GM21515 (cell line): ENCODE data around the gene UPK3BL1.
"Not testable (repeated sequence)": the region's sequence is repeated elsewhere in the genome, so short reads cannot be mapped to it uniquely, and the experiment has no call there.

ENCODE experiments used
- ATAC-seq: cut with Tn5 transposase; IDR thresholded peaks from one replicate; pipeline ENCODE4 v1.9.1; 2021; ENCODE audit not compliant: unreplicated experiment

The UPK3BL1 gene

DNA sequence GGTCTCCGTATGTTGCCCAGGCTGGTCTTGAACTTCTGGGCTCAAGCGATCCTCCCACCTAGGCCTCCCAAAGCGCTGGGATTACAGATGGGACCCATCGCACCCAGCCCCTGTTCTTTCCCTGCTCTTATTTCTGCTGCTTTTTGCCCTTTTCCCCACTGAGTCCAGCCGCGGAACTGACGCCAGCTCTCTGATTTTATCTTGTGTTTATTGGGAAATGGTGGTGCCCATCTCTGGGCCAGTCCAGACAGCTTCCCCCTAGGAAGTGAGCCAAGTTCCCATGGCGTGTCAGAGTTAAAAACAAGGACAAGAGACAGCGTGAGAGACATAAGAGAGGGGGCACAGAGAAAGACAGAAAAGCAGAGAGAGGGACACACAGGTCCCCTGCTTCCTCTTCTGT lies 12.0 kb downstream of the UPK3BL1 start:
- ATAC-seq: not testable (repeated sequence)

DNA sequence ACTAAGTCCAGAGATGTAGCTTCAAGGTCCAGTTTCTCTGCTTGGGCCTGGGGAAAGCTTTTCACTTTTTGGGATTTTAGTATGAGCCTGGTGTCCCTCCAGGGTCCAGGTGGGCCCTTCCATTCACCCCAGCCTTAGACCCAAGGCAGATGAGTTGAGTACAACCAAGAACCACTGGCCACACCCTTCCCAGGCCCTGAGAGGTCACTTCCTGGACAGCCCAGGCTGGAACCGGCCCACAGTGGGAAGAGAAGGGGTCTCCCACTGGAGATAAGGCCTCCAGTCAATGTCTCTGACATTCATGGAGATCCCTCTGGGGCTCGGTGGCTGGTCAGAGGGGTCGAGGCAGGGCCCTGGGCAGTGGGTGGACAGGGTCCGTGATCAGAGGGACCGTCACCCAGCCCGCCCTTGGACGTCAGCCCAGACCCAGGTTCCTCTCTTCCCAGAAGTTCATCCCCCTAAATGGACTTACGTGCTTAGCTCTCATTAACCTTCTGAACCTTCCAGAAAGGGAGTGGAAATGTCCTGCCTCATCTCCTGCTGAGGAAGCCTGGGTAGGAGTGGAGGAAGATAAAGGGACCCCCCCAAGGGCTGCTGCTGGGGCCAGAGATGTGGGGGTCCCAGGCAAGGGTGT lies 15.2 kb downstream of the UPK3BL1 start:
- ATAC-seq: not testable (repeated sequence)

GRCh38 chr7:102618122-102618521 lies 24.5 kb downstream of the UPK3BL1 start:
- not testable (repeated sequence) for ATAC-seq

GRCh38 chr7:102616507-102617125 lies 26.0 kb downstream of the UPK3BL1 start, which contains the start of gene RASA4:
TSS of gene RASA4 (minus strand) at chr7:102616756. CDS start at chr7:102616689, 67 bp downstream.
- ATAC-seq: peak; percentile 71

GRCh38 chr7:102615930-102616329 lies 26.7 kb downstream of the UPK3BL1 start:
- not testable (repeated sequence) for ATAC-seq

DNA sequence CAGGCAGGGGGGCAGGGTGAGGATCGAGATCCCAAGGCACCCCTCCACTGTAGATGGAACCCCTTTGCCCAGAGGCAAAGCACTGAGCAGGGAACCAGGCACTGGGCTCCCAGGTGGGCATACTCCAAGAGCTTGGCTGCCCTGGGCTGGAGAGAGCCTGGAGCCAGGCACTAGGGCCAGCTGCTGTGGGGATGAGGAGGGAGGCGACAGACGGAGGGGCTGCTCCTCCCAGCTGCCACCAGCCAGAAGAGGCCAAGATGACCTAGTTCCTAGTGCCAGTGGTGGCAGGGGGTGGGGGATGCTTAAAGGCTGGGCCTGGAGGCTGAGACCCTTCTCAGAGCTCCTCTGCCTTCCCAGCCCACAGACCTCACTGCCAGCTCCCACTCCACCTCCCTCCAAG lies 27.7 kb downstream of the UPK3BL1 start:
- not testable (repeated sequence) for ATAC-seq

DNA sequence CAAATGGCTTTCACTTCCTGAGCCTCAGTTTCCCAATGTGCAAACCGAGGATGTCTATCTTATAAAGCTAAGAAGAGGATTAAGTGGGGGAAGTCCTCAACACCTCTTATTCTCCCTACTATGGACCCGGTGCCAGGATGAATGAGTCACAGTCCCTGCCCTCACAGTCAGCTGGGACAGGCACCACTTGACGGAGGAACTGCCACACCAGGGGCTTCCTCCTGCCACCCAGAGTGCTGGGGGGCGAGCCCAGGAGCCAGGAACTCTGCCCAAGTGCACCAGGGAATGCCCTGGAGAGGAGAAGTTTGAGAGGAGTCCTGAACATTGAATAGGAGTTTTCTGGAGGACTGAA lies 28.3 kb downstream of the UPK3BL1 start:
- peak; percentile 10 for ATAC-seq

DNA sequence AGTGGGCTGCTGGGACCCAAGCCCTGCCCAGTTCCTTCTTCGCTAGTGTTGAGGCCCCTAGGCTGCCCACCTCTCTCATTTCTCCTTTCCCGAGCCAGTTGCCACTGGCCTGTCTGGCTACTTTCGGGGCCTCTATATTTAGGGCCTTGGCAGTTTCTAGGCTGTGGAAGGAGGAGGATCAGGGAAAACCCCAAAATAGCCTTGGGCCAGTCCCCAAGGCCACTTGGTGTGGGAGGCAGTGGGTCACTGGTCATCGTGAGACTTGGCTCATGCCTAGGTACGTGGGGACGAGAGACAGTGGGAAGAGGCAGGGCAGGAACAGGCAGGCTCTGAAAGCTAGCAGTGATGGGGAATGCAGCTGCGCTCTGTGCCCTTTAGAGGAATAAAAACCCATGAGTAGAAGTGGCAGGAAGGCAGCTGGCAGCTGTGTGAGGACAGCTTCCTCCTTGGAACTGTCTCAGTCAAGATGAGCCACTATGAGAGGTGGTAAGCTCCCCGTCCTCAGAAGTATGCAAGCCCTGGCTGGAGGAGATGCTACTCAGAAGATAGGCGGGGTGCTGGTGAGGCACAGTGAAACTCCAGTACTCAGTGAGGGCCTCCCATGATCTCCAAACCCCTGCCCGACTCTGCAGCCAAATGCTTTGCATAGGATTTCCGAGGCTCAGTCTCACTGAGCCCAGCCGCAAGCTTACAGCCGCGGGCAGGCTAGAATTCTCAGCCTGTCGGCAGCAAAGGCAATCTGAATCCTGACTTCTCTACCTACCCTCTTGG lies 28.8 kb downstream of the UPK3BL1 start:
- peak; percentile 65 for ATAC-seq

DNA sequence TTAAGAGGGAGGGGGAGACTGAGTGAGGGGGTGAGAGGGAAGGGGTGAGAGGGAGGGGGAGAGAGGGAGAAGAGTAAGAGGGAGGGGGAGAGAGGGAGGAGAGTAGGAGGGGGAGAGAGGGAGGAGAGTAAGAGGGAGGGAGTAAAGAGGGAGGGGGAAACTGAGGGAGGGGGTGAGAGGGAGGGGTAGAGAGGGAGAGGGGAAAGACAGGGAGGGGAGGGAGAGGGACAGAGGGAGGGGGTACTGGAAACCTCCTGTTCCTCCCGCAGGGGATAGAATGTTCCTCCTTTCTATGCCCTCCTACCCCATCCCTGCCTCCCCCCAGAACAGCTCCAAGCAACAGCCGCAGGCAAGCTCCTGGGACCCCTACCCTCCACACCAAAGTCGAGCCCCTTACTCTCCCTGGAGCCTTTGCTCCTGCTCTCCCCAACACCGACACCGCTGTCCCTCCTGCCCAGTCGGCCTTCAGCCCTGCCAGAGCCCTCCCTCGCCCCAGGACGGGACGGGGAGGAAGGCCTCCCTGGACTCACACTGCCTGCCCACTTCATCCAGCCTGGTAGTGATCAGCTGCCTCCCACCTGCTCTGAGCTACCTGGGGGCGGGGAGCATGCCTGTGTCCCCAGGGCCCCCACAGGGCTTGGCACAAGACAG lies 30.8 kb downstream of the UPK3BL1 start:
- ATAC-seq: not testable (repeated sequence)

DNA sequence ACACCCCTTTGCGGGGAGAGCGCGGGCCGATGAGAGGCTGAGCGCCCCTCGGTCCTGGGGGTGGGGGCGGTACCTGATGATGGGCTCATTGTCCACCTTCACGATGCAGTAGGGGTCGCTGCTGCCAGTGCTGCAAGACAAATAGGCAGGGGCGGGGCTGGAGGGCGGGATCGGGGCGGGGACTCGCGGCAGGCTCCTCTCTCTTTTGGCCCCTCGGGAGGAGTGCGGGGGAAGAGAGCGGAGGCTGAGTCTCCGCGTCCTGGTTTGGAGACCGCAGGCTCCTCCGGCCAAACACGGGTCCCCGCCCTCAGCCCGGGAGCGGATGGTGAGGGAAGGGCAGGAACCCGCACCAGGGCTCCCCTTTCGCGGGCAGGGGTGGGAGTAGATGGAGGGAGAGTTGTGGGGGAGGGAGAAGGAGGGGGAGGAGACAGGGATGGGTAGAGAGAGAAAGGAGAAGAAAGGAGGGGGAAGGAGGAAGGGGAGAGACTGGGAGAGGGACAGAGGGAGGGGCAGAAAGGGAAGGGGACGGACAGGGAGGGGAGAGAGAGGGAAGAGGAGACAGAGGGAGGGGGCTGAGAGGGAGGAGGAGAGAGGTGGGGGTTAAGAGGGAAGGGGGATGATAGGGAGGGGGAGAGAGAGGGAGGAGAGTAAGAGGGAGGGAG lies 31.4 kb downstream of the UPK3BL1 start:
- not testable (repeated sequence) for ATAC-seq

GRCh38 chr7:102610441-102610840 lies 32.1 kb downstream of the UPK3BL1 start:
- not testable (repeated sequence) for ATAC-seq

DNA sequence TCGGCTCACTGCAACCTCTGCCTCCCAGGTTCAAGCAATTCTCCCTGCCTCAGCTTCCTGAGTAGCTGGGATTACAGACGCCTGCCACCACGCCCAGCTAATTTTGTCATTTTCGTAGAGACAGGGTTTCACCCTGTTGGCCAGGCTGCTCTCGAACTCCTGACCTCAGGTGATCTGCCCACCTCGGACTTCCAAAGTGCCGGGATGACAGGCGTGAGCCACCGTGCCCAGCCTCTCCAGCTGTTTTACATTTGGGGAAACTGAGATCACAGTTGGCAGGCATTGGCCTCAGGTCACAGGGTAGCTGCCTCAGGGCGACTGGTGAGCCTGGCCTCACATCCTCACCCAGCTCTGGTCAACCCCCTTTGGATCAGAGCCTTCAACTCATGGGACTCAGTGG lies 32.9 kb downstream of the UPK3BL1 start:
- not testable (repeated sequence) for ATAC-seq

DNA sequence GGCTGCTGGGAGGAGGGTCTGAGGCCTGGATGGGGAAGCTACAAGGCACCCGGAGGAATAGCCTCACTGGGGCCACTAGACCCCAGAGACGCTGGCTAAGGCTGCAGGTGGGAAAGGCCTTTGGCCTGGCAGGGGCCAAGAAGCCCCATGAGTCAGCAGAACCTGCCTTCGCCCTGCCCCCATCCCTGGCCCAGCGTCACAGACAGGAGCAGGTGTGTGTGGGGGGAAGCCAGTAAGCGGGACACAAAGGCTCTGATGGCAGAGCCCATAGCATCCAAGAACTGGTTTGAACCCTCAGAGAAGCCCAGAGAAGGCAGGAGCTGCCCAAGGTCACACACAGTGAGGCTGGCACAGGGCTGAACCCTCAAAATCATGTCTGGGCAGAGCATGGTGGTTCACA lies 35.7 kb downstream of the UPK3BL1 start:
- ATAC-seq: not testable (repeated sequence)

GRCh38 chr7:102604431-102605145 lies 38.0 kb downstream of the UPK3BL1 start:
- ATAC-seq: not testable (repeated sequence)

DNA sequence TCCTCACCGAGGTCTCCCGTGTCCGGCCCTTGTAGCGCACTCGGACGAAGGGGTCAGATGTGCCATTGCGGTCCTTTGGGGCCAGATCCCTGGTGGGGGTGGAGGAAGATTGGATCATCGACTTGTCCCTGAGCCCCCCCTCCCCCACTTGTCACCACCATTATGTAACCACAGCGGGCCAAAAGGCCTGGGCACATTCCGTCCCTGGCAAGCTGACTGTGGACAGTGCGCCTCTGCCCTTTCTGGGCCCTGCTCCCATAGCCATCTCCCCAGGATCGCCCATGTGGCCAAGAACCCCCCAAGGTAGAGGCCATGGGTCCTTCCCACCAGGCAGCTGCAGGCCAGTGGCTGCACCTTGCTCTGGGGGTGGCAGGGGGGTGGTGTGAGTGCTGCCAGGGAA lies 40.3 kb downstream of the UPK3BL1 start:
- not testable (repeated sequence) for ATAC-seq

DNA sequence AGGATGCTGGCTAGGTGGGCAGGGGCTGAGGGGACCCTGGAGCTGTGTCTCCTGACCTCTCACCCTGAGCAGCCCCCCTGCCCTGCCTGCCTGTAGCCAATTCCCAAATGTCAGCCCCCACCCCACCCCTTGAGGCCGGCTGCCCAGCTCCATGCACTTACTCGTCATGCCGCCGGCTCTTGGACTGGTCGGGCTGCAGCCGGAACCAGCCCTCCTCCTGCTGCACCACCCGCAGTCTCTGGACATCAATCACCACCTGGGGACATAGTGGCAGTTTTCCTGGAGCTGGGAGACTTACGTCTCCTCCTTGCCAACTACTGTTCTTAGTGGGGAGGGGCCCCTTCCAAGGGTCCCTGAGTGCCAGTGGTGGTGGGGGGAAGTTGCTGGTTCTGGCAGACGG lies 42.9 kb downstream of the UPK3BL1 start:
- ATAC-seq: not testable (repeated sequence)

GRCh38 chr7:102596036-102596435 lies 46.6 kb downstream of the UPK3BL1 start:
- not testable (repeated sequence) for ATAC-seq

DNA sequence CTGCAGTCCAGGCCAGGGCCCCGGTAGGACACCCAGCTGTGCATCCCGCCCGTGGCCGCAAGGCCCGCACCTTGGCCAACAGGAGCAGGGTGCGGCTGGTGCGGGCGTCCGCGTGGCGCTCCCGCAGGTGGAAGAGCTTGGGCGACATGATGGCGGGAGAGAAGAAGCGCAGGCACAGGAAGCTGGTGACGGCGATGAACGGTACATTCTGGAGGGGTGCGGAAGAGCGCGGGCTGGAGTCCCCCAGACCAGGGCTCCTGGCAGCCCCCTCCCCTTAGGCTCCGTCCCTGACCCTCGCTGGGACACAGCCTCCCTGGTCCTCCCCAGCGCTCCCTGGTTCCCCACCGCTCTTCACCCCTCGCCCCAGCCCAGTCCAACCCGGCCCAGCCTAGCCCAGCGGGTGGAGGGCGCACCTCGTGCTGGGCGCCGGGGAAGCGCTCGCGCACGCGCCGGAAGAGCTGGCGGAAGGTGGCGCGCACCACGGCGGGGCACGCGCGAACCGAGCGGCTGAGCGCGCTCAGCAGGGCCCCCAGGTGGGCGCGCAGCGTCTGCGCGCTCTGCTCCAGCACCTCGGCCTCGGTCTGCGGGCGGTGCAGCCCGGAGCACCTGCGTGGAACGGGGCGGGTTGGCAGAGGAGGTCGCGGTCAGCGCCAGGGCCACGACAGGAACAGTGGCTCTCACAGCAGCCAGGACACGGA lies 48.8 kb downstream of the UPK3BL1 start:
- peak; percentile 62 for ATAC-seq

DNA sequence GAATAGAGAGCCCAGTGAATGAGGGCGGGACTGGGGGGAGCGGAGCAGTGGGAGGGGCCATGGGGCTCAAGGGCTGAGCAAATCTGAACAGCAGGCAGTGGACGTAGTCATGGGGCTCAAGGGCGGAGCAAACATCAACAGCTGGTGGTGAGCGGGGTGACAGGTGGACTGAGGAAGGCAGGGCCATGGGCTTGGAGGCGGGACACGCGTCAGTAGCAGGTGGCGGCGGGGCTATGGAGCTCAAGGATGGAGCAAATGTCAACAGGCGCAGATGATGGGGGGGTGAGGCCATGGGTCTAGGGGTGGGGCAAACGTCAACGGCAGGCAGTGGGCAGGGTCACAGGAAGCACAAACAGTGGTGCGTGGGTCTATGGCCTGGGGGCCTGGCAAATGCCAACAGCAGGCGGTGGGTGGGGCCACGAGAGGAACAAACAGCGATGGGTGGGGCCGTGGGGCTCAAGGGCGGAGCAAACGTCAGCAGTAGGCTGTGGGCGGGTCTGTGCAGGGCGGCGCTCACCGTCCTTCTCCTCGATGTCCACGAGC lies 50.0 kb downstream of the UPK3BL1 start:
- ATAC-seq: peak; percentile 56
